ENCODE results near the gene BRK1. TPM values are rescaled to one million over a fixed set of nuclear protein-coding genes. Genes with fewer than 3 reads are reported as not detected.
"Not testable (repeated sequence)": the region's sequence is repeated elsewhere in the genome, so short reads cannot be mapped to it uniquely, and the experiment has no call there.

BRK1 gene
- total RNA-seq = 111 TPM
- long read RNA-seq, transcript BRK1-201 (3 exons, 1,233 nt) = major isoform, 190 of 221 reads
- long read RNA-seq, partial matches to known transcripts = 3 of 221 reads
- long read RNA-seq, other reads (novel, unspliced or antisense) = 28 of 221 reads

- peak; percentile 98 for DNase-seq (ENCODE audit: low spot score)
These were observed at the start of gene BRK1 for GRCh38 chr3:10115326-10116137. BRK1 (plus strand) TSS chr3:10115675; CDS start chr3:10115702, 27 bp downstream.

- not testable (repeated sequence) for DNase-seq (ENCODE audit: low spot score)
These were observed 45.4 kb upstream of the BRK1 start for GRCh38 chr3:10070077-10070476.

- DNase-seq (ENCODE audit: low spot score) = no peak
These were observed 40.8 kb upstream of the BRK1 start for GRCh38 chr3:10074666-10075065.

GRCh38 chr3:10081871-10082270 is 33.6 kb upstream of the BRK1 start:
- no peak for DNase-seq (ENCODE audit: low spot score)

GRCh38 chr3:10085738-10086137 is 29.7 kb upstream of the BRK1 start:
- no peak for DNase-seq (ENCODE audit: low spot score)

- no peak for DNase-seq (ENCODE audit: low spot score)
These were observed 27.2 kb upstream of the BRK1 start for GRCh38 chr3:10088256-10088655.

GRCh38 chr3:10090179-10090578 is 25.3 kb upstream of the BRK1 start:
- no peak for DNase-seq (ENCODE audit: low spot score)

GRCh38 chr3:10090774-10091173 is 24.7 kb upstream of the BRK1 start:
- not testable (repeated sequence) for DNase-seq (ENCODE audit: low spot score)

GRCh38 chr3:10091387-10091786 is 24.1 kb upstream of the BRK1 start:
- not testable (repeated sequence) for DNase-seq (ENCODE audit: low spot score)

GRCh38 chr3:10093678-10094077 is 21.8 kb upstream of the BRK1 start:
- DNase-seq (ENCODE audit: low spot score) = no peak

GRCh38 chr3:10099041-10099440 is 16.4 kb upstream of the BRK1 start:
- no peak for DNase-seq (ENCODE audit: low spot score)

GRCh38 chr3:10106919-10107318 is 8.6 kb upstream of the BRK1 start:
- DNase-seq (ENCODE audit: low spot score) = no peak

- DNase-seq (ENCODE audit: low spot score) = no peak
These were observed 7.4 kb upstream of the BRK1 start, which contains the start of gene FANCD2OS for GRCh38 chr3:10108091-10108490. FANCD2OS (minus strand) TSS chr3:10108255; CDS start chr3:10104774, 3,481 bp downstream.

GRCh38 chr3:10116138-10116460 is 624 bp downstream of the BRK1 start:
- no peak for DNase-seq (ENCODE audit: low spot score)

GRCh38 chr3:10116928-10117327 is 1.5 kb downstream of the BRK1 start:
- DNase-seq (ENCODE audit: low spot score) = no peak

GRCh38 chr3:10119376-10119775 is 3.9 kb downstream of the BRK1 start:
- DNase-seq (ENCODE audit: low spot score) = no peak

- no peak for DNase-seq (ENCODE audit: low spot score)
These were observed 5.6 kb downstream of the BRK1 start for GRCh38 chr3:10121064-10121463.

- DNase-seq (ENCODE audit: low spot score) = no peak
These were observed 7.2 kb downstream of the BRK1 start for GRCh38 chr3:10122724-10123123.

- DNase-seq (ENCODE audit: low spot score) = not testable (repeated sequence)
These were observed 20.4 kb downstream of the BRK1 start for GRCh38 chr3:10135872-10136271.

- no peak for DNase-seq (ENCODE audit: low spot score)
These were observed 21.0 kb downstream of the BRK1 start for GRCh38 chr3:10136426-10137005.

GRCh38 chr3:10137178-10137577 is 21.7 kb downstream of the BRK1 start:
- no peak for DNase-seq (ENCODE audit: low spot score)

- no peak for DNase-seq (ENCODE audit: low spot score)
These were observed 25.6 kb downstream of the BRK1 start for GRCh38 chr3:10140996-10141546.
